GM19328 (cell line): ENCODE data around the gene SEC23A.
"Not testable (repeated sequence)": the region's sequence is repeated elsewhere in the genome, so short reads cannot be mapped to it uniquely, and the experiment has no call there.

ENCODE experiments used
- ATAC-seq: cut with Tn5 transposase; IDR thresholded peaks from one replicate; pipeline ENCODE4 v1.9.1; 2021; ENCODE audit warnings: mild to moderate bottlenecking, moderate library complexity; ENCODE audit not compliant: unreplicated experiment

Gene SEC23A

DNA sequence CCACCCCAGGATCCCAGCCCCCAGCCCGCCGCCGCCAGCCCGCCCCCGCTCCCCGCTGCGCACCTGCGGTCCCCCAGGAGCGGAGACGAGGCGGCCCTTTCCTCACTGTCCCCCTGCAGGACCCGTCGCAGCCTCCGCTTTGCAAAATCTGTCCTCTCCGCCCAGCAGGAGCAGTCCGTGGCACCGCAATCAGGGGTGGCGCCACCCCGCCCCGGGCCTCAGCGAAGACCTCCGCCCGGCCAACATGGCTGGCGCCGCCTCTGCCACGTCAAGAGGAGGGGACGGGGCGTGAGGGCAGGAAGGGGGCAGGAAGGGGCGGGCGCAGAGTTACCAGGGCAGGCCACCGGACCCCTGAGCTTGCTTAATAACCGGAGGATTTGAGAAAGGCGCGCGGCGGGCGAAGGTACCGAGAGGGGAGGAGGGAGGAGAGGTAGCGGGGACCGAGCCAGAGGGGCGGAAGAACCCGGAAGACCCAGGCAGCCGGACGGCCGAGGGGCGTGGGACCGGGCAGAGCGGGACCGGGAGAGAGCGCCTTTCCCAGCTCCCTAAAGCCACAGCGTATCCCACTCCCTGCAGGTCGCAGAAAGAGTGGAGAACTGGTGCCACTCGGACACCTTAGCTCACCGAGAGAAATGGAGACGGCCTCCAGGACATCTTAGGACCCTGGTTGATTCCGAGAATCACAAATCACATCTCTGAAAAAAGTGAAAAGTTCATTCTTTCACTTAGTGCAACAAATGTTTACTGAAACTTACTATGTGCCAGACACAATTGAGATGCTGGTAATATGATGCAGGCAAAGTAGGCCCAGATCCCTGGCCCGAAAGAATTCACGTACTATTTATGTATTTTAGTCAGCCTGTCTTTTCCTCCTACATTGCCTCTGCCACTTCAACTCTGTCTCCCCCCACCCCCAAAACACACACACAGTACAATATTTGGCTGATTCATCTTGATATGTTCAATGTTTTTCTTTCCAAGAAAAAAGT, at the start of gene SEC23A:
SEC23A (minus strand) TSS at position 267 of the 989 bp plus-strand sequence. CDS start 7,117 bp downstream, outside the sequence.
- ATAC-seq = peak; percentile 92

DNA sequence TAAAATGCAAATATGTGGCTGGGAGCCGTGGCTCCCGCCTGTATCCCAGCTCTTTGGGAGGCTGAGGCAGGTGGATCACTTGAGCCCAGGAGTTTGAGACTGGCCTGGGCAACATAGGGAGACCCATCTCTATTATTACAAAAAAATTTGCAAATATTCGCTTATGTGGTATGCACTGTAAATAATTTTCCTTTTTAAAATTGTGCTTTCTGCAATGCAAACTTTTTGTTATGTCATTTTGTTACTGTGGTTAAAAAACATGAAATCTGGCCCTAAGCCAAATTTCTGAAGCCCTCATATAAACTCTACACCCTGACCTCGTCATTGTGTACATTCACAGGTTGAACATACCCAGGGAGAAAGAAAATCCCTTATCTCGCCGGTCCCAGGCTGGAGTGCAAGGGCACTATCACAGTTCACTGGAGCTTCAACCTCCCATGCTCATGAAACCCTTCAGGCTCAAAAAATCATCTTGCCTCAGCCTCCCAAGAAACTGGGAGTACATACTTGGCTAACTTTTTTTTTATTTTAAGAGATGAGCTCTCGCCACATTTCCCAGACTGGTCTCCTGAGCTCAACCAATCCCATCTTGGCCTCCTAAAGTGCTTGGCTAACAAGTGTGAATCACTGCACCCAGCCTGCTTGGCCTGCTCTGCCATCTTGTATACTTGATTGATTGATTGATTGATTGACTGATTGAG, 42.4 kb upstream of the SEC23A start:
- ATAC-seq = no peak

DNA sequence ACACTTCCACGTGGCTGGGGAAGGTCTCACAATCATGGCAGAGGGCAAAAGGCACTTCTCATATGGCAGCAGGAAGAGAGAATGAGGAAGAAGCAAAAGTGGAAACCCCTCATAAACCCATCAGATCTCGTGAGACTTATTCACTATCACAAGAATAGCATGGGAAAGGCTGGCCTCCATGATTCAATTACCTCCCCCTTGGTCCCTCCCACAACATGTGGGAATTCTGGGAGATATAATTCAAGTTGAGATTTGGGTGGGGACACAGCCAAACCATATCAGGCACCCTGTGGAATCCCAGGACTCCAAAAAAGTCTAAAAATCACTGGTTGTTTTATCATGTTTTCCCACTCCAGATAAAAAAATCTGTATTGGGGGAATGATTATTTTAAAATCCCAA, 40.2 kb upstream of the SEC23A start:
- not testable (repeated sequence) for ATAC-seq

DNA sequence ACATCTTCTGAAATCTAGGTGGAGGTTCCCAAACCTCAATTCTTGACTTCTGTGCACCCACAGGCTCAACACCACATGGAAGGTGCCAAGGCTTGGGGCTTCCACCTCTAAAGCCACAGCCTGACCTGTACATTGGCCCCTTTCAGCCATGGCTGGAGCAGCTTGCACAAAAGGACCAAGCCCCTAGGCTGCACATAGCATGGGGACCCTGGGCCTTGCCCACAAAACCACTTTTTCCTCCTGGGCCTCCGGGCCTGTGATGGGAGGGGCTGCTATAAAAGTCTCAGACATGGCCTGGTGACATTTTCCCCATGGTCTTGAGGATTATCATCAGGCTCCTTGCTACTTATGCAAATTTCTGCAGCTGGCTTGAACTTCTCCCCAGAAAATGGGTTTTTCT, 38.6 kb upstream of the SEC23A start:
- not testable (repeated sequence) for ATAC-seq

DNA sequence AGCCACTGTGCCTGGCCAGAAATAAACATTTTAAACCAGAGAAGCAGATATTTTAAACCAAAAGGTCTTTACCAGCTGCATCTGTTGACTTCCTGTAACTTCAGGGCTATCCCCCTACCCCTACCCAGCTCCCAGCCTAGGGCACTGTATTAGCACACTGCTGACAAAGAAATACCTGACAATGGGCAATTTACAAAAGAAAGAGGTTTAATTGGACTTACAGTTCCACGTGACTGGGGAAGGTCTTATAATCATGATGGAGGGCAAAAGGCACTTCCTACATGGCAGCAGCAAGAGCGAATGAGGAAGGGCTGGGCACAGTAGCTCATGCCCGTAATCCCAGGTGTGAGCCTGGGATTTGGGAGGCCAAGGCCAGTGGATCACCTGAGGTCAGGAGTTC, 37.1 kb upstream of the SEC23A start:
- no peak for ATAC-seq

DNA sequence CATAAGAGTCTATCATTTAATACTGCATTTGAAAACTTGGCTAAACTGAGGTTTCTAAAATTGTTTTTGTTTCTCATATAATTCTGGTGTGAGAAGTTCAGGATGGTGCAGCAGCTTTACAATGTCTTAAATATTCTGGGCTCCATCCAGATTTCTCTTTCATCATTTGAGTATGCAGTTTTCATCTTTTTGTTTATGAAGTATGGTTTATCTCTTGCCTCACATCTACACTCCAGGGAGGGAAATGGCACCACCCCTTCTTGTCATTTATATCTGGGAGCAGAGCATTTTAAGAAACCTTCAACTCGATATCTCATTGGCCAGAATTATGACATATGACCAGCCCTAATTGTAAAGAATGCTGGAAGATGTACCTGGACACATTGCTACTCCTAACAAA, 35.4 kb upstream of the SEC23A start:
- no peak for ATAC-seq

DNA sequence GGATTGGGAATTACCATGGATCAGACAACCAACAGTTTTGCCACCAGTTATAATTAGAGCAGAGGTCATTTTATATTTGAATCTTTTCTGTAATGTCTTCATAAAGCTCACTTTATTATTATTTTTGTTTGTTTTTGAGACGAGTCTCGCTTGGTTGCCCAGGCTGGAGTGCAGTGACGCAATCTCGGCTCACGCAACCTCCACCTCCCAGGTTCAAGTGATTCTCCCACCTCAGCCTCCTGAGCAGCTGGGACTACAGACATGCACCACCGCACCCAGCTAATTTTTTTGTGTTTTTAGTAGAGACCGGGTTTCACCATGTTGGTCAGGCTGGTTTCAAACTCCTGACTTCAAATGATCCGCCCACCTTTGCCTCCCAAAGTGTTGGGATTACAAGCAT, 34.8 kb upstream of the SEC23A start:
- ATAC-seq = not testable (repeated sequence)

DNA sequence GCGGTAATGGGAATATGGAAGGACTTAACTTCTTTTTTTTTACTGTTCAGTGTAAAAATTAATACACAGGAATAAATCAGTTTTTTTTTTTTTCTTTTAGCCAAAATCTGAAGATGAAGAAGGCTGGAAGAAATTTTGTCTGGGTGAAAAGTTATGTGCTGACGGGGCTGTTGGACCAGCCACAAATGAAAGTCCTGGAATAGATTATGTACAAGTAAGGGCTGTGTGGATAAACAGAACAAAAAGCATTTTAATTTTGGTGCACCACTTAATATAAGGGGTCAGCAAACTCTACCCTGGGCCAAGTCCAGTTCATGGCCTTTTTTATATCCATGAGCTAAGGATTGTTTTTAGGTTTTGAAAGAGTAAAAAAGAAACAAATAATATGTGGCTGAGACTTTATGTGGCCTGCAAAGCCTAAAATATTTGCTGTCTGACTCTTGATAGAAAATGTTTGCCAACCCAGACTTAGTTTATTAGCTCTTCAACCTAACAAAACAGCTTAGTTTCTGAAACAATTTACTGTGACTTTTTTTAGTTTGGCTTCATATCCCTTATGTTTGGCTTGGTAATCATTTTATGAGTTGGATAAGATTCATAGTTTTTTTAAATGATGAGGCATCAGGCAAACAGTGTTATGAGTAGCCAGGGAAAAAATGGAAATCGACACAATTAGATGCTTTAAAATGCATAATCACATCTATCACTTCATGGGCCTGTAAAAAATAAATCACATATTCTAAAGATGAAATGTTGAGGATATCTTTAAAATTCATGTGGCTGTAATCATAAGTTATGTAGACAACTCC, 19.5 kb upstream of the SEC23A start:
- ATAC-seq = no peak

DNA sequence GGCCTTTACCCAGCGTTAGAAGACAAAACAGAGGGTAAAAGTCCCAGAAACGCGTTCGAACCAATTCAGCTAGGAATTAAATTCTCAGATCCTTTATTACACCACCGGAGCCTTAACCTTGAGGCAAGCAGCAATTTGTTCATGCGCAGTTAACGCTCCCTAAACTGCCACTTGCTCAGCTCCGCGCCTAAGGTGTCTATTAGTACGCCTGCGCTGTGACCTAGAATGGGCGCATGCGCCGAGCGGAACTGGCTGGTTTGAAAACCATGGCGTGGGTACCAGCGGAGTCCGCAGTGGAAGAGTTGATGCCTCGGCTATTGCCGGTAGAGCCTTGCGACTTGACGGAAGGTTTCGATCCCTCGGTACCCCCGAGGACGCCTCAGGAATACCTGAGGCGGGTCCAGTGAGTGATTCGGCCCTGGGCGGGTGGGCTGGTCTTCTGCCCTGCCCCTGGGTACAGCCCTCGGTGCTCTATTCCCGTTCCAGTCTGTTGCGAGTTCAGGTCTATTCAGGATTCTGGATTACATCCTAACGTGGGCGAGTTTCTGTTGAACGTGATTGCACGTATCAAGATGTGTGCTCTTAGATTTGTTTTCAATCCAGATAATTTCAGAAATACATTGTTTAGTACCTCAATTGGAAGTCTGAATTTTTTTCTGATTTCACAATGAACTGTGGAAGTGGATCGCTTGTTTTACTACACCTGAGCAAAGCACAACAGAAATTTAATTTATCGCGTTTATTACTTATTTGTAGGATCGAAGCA, 11.2 kb upstream of the SEC23A start, which contains the start of gene GEMIN2:
GEMIN2 (plus strand) TSS at position 251 of the 766 bp plus-strand sequence; CDS start at position 267, 16 bp downstream.
- peak; percentile 87 for ATAC-seq

DNA sequence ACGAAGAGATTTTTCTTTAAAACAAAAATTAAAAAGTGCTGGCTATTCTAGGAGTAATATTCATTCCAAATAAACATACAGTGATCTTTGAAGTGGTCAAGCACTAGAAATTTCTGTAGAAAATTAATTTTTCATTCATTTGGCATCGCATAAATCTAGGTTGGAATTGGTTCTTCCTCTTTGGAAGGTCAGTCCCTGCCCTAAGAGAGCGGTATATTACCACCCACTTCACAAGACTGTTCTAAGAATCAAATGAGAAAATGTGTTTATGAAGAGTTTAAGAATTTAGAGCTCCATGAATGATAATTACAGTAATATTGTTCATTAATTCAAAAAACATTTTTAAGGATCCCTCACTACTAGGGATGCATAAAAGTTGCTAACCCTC, 10.6 kb upstream of the SEC23A start:
- no peak for ATAC-seq

DNA sequence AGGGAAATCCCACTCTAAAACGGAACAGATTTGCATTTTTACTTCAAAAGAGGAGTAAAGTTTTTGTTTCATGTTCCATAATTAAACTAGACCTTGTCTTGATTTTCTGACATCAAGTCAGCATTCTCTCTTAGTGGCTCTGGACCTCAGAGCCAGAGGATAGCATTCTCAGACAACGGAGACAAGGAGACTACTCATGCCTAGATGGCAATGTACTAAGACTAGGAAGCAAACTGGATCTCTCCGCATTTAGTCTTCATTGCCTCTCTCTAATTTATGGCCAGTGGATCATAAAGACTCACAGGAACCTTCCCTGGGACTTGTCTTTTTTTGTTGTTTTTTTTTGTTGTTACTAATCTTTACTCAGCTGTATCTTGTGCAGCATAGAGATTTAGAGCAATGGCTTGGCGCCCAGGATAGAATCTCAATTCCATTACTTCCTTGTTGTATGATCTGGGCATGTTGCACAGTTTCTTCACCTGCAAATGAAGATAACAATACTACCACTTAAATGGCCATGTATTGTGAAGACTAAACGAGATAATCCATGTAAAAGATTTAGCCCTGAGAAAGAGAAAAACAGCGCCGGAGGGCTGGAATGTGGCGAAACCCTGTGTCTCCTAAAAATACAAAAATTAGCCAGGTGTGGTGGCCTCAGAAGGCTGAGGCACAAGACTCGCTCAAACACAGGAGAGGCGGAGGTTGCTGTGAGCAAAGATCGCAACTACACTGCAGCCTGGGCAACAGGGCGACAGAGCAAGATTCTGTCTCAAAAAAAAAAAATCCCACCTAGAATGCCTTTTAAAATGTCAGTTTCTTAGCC, 7.1 kb upstream of the SEC23A start:
- no peak for ATAC-seq

DNA sequence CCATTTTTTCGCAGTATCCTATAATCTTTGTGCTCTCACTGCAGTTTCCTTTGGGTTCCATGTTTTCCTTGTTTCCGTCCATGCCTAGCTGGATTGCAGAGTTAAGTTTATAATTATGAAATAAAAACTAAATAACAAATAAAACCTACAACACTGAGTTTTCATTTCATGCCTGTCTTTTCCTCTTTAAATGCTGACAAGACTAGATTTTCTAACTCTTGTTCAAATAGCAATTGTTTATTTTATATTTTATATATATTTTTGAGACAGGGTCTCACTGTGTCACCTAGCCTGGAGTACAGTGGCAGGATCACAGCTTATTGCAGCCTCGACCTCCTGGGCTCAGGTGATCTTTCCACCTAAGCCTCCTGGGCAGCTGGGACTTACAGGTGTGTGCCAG, 5.8 kb upstream of the SEC23A start:
- ATAC-seq = no peak

DNA sequence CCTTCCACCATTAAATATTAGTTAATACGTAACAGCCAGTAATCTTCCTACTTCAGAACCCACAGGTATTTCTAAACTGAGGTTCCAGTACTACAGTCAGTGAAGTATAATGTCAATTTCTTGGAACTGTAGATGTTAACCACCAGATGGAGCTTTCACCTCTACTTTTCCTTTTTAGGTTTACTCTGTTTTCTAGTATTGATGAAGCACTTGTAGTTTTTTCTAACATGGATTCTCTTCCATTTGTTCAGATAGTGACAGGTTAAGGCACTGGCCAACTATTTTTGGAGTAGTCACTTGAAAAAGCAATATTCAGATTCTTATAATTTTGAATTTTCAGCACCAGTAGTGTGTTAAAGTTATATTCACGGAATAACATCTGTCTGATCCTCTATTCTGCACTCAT, 4.6 kb upstream of the SEC23A start:
- no peak for ATAC-seq

DNA sequence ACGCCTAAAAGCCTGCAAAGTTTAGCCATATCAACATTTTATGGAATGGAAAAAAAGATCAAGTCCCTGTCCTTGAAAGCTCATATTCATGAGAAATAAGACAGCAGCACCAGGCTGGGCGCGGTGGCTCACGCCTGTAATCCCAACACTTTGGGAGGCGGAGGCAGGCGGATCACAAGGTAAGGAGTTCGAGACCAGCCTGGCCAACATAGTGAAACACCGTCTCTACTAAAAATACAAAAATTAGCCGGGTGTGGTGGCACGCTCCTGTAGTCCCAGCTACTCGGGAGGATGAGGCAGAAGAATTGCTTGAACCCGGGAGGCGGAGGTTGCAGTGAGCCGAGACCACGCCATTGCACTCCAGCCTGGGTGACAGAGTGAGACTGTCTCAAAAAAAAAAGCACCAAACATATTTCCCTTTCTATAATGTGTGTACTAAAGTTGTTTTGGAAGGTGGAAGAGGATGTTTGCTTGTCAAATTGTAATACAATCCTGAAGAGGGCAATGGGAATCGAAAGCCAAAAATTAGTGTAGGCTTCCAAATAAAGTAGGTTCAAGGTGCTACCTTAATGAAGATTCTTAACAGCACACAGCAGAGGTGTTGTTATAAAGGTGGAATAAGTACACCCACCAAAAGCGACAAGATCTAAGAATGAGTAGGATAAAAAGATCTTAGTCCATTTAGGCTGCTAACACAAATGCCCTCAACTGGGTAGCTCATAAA, 1.2 kb upstream of the SEC23A start:
- ATAC-seq = not testable (repeated sequence)

DNA sequence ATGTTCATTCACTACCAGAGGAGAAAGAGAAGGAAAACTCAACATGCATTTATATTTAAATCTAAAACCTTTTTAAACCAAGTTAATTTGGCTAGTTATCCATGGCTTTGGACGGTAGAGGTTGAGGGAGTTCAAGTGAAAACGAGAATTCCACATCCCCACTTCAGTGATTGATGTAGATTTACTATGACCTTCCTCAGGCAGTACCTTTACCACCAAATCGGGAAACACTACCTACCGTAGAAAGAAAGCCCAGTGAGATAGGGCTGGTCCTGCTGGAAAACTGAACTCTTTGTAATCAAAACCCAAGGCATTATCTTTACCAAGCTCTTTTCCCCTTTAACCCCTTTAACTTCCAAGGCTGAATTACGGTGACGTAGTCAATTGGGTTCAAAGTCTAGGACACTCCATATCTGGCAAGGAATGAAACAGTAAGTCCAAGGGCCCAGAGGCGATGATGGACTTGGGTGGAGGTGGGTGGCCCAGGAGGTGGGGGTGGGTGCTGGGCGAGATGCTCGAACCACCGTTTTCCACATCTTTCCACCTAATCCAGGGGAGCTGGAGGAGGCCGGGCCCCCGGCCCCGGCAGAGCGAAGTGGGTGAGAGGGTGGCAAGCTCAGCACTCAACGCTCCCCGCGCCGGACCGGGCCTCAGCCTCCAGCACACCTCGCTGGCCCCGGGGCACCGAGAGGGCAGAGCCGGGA, 618 bp downstream of the SEC23A start:
- no peak for ATAC-seq

DNA sequence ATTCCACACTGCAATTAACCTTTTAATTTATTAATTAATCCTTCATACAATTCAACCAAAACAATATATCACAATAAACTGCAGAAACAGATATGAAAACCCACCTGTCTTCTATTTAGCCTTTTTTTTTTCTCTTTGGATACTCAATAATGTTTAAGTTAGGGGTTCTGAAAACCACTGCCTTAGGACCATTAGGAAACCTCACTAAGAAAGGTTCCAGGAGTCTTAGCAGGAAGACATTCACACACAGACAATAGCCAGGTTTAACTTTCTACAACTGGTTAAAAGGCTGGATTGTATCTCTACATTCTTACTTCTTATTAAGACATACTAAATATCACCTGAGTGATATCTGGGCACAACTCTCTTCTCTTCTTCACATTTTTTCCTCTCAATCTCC, 3.3 kb downstream of the SEC23A start:
- ATAC-seq = no peak

DNA sequence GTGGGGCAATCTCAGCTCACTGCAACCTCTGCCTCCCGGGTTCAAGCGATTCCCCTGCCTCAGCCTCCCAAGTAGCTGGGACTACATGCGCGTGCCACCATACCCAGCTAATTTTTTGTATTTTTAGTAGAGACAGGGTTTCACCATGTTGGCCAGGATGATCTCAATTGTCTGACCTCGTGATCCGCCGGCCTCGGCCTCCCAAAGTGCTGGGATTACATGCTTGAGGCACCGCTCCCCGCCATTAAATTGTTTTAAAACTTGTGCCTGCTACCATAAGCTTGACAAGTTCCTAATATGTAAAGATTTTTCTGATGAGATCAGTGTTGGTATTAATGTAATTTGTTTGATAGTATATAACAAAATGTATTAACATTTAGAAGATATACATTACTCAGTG, 3.8 kb downstream of the SEC23A start:
- ATAC-seq = not testable (repeated sequence)

DNA sequence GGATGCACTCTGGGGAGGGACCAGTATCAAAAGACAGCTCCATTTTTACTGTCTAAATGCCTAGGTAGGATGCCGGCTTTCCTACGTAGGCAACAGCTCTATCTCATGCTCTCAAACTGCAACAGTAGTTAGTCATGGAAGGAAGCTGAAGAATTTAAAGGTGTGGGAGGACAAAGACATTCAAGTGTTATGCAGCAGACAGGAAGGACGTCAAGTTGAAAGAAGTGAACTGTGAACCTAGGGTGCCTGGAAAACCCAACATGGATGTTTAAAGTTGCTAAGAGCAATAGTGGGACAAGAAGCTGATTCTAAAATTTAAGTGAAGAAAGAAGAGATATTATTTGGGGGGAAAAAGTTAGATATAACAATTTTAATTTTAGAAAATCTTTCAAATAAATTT, 5.9 kb downstream of the SEC23A start:
- ATAC-seq = no peak
